Skeletal muscle cell (primary cell): Measurements from ENCODE around the gene CLCN1.

Source experiments
- DNase-seq: peaks from one replicate; pipeline ENCODE4 v3.0.0-alpha.2; 2010; ENCODE audit warnings: low read depth
- H3K4me3 ChIP-seq: 2 replicates; pipeline ENCODE4 v1.5.1; 2011; ENCODE audit warnings: low read depth, mild to moderate bottlenecking, control low read depth, low read length, moderate library complexity

CLCN1 gene

GRCh38 chr7:143359771-143360353 lies 44.0 kb downstream of the CLCN1 start:
- no peak overlapping the region for H3K4me3 ChIP-seq
- no peak for DNase-seq

GRCh38 chr7:143360788-143361551 lies 45.1 kb downstream of the CLCN1 start:
- H3K4me3 ChIP-seq: no peak overlapping the region
- no peak for DNase-seq

- peak overlapping the region; percentile 66 for H3K4me3 ChIP-seq
- DNase-seq: no peak
Observed at GRCh38 chr7:143361552-143362130, 45.7 kb downstream of the CLCN1 start.

GRCh38 chr7:143362131-143363015 lies 46.5 kb downstream of the CLCN1 start, which contains the start of gene FAM131B:
Gene FAM131B, minus strand, starts transcription at chr7:143362713. Its CDS starts 110 bp downstream, at chr7:143362603.
- H3K4me3 ChIP-seq: peak within 1 kb of the TSS; percentile 66
- no peak for DNase-seq

GRCh38 chr7:143363016-143363937 lies 47.4 kb downstream of the CLCN1 start:
- DNase-seq: no peak
- peak overlapping the region; percentile 36 for H3K4me3 ChIP-seq

GRCh38 chr7:143367972-143368371 lies 52.1 kb downstream of the CLCN1 start:
- no peak for DNase-seq
- no peak overlapping the region for H3K4me3 ChIP-seq

- no peak for DNase-seq
- no peak overlapping the region for H3K4me3 ChIP-seq
Observed at GRCh38 chr7:143368387-143368786, 52.5 kb downstream of the CLCN1 start.

- no peak for DNase-seq
- H3K4me3 ChIP-seq: no peak overlapping the region
Observed at GRCh38 chr7:143369678-143370651, 54.1 kb downstream of the CLCN1 start.

- no peak overlapping the region for H3K4me3 ChIP-seq
- DNase-seq: no peak
Observed at GRCh38 chr7:143372070-143372469, 56.2 kb downstream of the CLCN1 start.

- DNase-seq: no peak
- no peak overlapping the region for H3K4me3 ChIP-seq
Observed at GRCh38 chr7:143373255-143373794, 57.4 kb downstream of the CLCN1 start.

- DNase-seq: no peak
- no peak overlapping the region for H3K4me3 ChIP-seq
Observed at GRCh38 chr7:143374561-143374960, 58.6 kb downstream of the CLCN1 start.

GRCh38 chr7:143375298-143376034 lies 59.6 kb downstream of the CLCN1 start:
- no peak for DNase-seq
- no peak overlapping the region for H3K4me3 ChIP-seq

GRCh38 chr7:143376396-143376795 lies 60.5 kb downstream of the CLCN1 start:
- no peak overlapping the region for H3K4me3 ChIP-seq
- no peak for DNase-seq

GRCh38 chr7:143379611-143380259 lies 63.8 kb downstream of the CLCN1 start:
- DNase-seq: no peak
- peak overlapping the region; percentile 93 for H3K4me3 ChIP-seq

GRCh38 chr7:143380260-143380645 lies 64.3 kb downstream of the CLCN1 start:
- peak; percentile 48 for DNase-seq

More at GRCh38 chr7:143380260-143380645, 64.3 kb downstream of the CLCN1 start:
- peak overlapping the region; percentile 93 for H3K4me3 ChIP-seq
